ENCODE measurements around the gene CDC42BPG.

CDC42BPG gene

GRCh38 chr11:64793271-64794160 is 50.9 kb downstream of the CDC42BPG start:
- no peaks in the 10 kb centered on the region for H3K4me1 ChIP-seq (ENCODE audit: control insufficient read depth, insufficient read depth, low read length)
- H3K4me3 ChIP-seq (ENCODE audit: low read length) = no peak overlapping the region
- H3K27ac ChIP-seq (ENCODE audit: low read length) = no peak overlapping the region
- H3K9me3 ChIP-seq (ENCODE audit: control insufficient read depth, insufficient read depth, low read length) = no peaks in the 10 kb centered on the region
- DNase-seq (ENCODE audit: low read depth, low spot score) = no peak
- H3K36me3 ChIP-seq (ENCODE audit: control insufficient read depth, insufficient read depth, low read length) = peaks cover 8% of the 10 kb centered on the region
- no CpG with 5 or more reads among the region's 11 CpGs for WGBS (ENCODE audit: insufficient coverage, insufficient read length)
- no peaks in the 10 kb centered on the region for H3K27me3 ChIP-seq (ENCODE audit: control insufficient read depth, insufficient read depth, low read length)

GRCh38 chr11:64792482-64792881 is 52.0 kb downstream of the CDC42BPG start:
- no peak overlapping the region for H3K4me3 ChIP-seq (ENCODE audit: low read length)
- H3K36me3 ChIP-seq (ENCODE audit: control insufficient read depth, insufficient read depth, low read length) = peaks cover 8% of the 10 kb centered on the region
- no CpG with 5 or more reads among the region's 4 CpGs for WGBS (ENCODE audit: insufficient coverage, insufficient read length)
- no peaks in the 10 kb centered on the region for H3K27me3 ChIP-seq (ENCODE audit: control insufficient read depth, insufficient read depth, low read length)
- H3K27ac ChIP-seq (ENCODE audit: low read length) = no peak overlapping the region
- no peaks in the 10 kb centered on the region for H3K9me3 ChIP-seq (ENCODE audit: control insufficient read depth, insufficient read depth, low read length)
- DNase-seq (ENCODE audit: low read depth, low spot score) = no peak
- no peaks in the 10 kb centered on the region for H3K4me1 ChIP-seq (ENCODE audit: control insufficient read depth, insufficient read depth, low read length)

- H3K4me3 ChIP-seq (ENCODE audit: low read length) = no peak overlapping the region
- H3K4me1 ChIP-seq (ENCODE audit: control insufficient read depth, insufficient read depth, low read length) = no peaks in the 10 kb centered on the region
- no peaks in the 10 kb centered on the region for H3K9me3 ChIP-seq (ENCODE audit: control insufficient read depth, insufficient read depth, low read length)
- H3K27me3 ChIP-seq (ENCODE audit: control insufficient read depth, insufficient read depth, low read length) = no peaks in the 10 kb centered on the region
- no peak overlapping the region for H3K27ac ChIP-seq (ENCODE audit: low read length)
- DNase-seq (ENCODE audit: low read depth, low spot score) = no peak
- peaks cover 8% of the 10 kb centered on the region for H3K36me3 ChIP-seq (ENCODE audit: control insufficient read depth, insufficient read depth, low read length)
- WGBS (ENCODE audit: insufficient coverage, insufficient read length) = no CpG with 5 or more reads among the region's 14 CpGs
Measured at GRCh38 chr11:64791781-64792291, 52.6 kb downstream of the CDC42BPG start.

GRCh38 chr11:64790205-64791095 is 54.0 kb downstream of the CDC42BPG start:
- WGBS (ENCODE audit: insufficient coverage, insufficient read length) = no CpG with 5 or more reads among the region's 25 CpGs
- Histone ChIP-seq H3K27ac (ENCODE audit: low read length) (no peak overlapping the region), H3K4me3 (ENCODE audit: low read length) (no peak overlapping the region), H3K4me1 (ENCODE audit: control insufficient read depth, insufficient read depth, low read length) (no peaks in the 10 kb centered on the region), H3K36me3 (ENCODE audit: control insufficient read depth, insufficient read depth, low read length) (peaks cover 5% of the 10 kb centered on the region; the same call in 1 of the 2 replicates), H3K9me3 (ENCODE audit: control insufficient read depth, insufficient read depth, low read length) (no peaks in the 10 kb centered on the region), H3K27me3 (ENCODE audit: control insufficient read depth, insufficient read depth, low read length) (no peaks in the 10 kb centered on the region)
- DNase-seq (ENCODE audit: low read depth, low spot score) = no peak

GRCh38 chr11:64789331-64790204 is 54.9 kb downstream of the CDC42BPG start:
- H3K27me3 ChIP-seq (ENCODE audit: control insufficient read depth, insufficient read depth, low read length) = no peaks in the 10 kb centered on the region
- no CpG with 5 or more reads among the region's 15 CpGs for WGBS (ENCODE audit: insufficient coverage, insufficient read length)
- peaks cover 5% of the 10 kb centered on the region; the same call in 1 of the 2 replicates for H3K36me3 ChIP-seq (ENCODE audit: control insufficient read depth, insufficient read depth, low read length)
- no peak overlapping the region for H3K27ac ChIP-seq (ENCODE audit: low read length)
- H3K9me3 ChIP-seq (ENCODE audit: control insufficient read depth, insufficient read depth, low read length) = no peaks in the 10 kb centered on the region
- no peak overlapping the region for H3K4me3 ChIP-seq (ENCODE audit: low read length)
- H3K4me1 ChIP-seq (ENCODE audit: control insufficient read depth, insufficient read depth, low read length) = no peaks in the 10 kb centered on the region
- DNase-seq (ENCODE audit: low read depth, low spot score) = no peak

- Histone ChIP-seq H3K27me3 (ENCODE audit: control insufficient read depth, insufficient read depth, low read length) (no peaks in the 10 kb centered on the region), H3K9me3 (ENCODE audit: control insufficient read depth, insufficient read depth, low read length) (no peaks in the 10 kb centered on the region), H3K4me1 (ENCODE audit: control insufficient read depth, insufficient read depth, low read length) (no peaks in the 10 kb centered on the region), H3K36me3 (ENCODE audit: control insufficient read depth, insufficient read depth, low read length) (peaks cover 5% of the 10 kb centered on the region; the same call in 1 of the 2 replicates), H3K27ac (ENCODE audit: low read length) (no peak overlapping the region), H3K4me3 (ENCODE audit: low read length) (no peak overlapping the region)
- no peak for DNase-seq (ENCODE audit: low read depth, low spot score)
- no CpG with 5 or more reads among the region's 9 CpGs for WGBS (ENCODE audit: insufficient coverage, insufficient read length)
Measured at GRCh38 chr11:64788321-64789215, 55.9 kb downstream of the CDC42BPG start.

GRCh38 chr11:64787526-64788320 is 56.7 kb downstream of the CDC42BPG start:
- no CpG with 5 or more reads among the region's 15 CpGs for WGBS (ENCODE audit: insufficient coverage, insufficient read length)
- Histone ChIP-seq H3K4me1 (ENCODE audit: control insufficient read depth, insufficient read depth, low read length) (no peaks in the 10 kb centered on the region), H3K9me3 (ENCODE audit: control insufficient read depth, insufficient read depth, low read length) (no peaks in the 10 kb centered on the region), H3K27me3 (ENCODE audit: control insufficient read depth, insufficient read depth, low read length) (no peaks in the 10 kb centered on the region), H3K27ac (ENCODE audit: low read length) (no peak overlapping the region), H3K4me3 (ENCODE audit: low read length) (no peak overlapping the region), H3K36me3 (ENCODE audit: control insufficient read depth, insufficient read depth, low read length) (peaks cover 5% of the 10 kb centered on the region; the same call in 1 of the 2 replicates)
- DNase-seq (ENCODE audit: low read depth, low spot score) = no peak

- Histone ChIP-seq H3K9me3 (ENCODE audit: control insufficient read depth, insufficient read depth, low read length) (no peaks in the 10 kb centered on the region), H3K27me3 (ENCODE audit: control insufficient read depth, insufficient read depth, low read length) (no peaks in the 10 kb centered on the region), H3K4me1 (ENCODE audit: control insufficient read depth, insufficient read depth, low read length) (no peaks in the 10 kb centered on the region), H3K4me3 (ENCODE audit: low read length) (no peak overlapping the region), H3K27ac (ENCODE audit: low read length) (no peak overlapping the region), H3K36me3 (ENCODE audit: control insufficient read depth, insufficient read depth, low read length) (peaks cover 5% of the 10 kb centered on the region; the same call in 1 of the 2 replicates)
- no CpG with 5 or more reads among the region's 10 CpGs for WGBS (ENCODE audit: insufficient coverage, insufficient read length)
- DNase-seq (ENCODE audit: low read depth, low spot score) = no peak
Measured at GRCh38 chr11:64786308-64786707, 58.1 kb downstream of the CDC42BPG start.

Data from iPS DF 6.9 (cell line).